RWPE1 (cell line): ENCODE results near the gene ZNF546.

ENCODE experiments used
- CTCF ChIA-PET: fragments of 350-600 bp; sonication (Branson Sonifier 250); formaldehyde crosslinking; extraction: SDS; loops from one replicate; lab custom pipeline; 2021; lab: Yijun Ruan, JAX
- POLR2A ChIA-PET: fragments of 400-600 bp; formaldehyde crosslinking; extraction: SDS; loops from one replicate; lab custom pipeline; 2020; ENCODE audit warnings: antibody characterized with exemption; ENCODE audit not compliant: low non-redundant PET; lab: Yijun Ruan, JAX
- DNase-seq: peaks from one replicate; pipeline ENCODE4 v3.0.0; 2012; ENCODE audit warnings: low spot score
- H3K27ac ChIP-seq: fragments of 450-650 bp; 2 replicates; pipeline ENCODE4 v1.5.1; 2017
- TF ChIP-seq, protein P1 (sequence below): fragments of 450-650 bp; conservative IDR thresholded peaks from 2 replicates; pipeline ENCODE4 v1.5.1; 2017; ENCODE audit warnings: low read depth, mild to moderate bottlenecking

ZNF546 gene

GRCh38 chr19:40053491-40053890, 56.6 kb downstream of the ZNF546 start:
- CTCF ChIA-PET = no interaction called here
- POLR2A ChIA-PET = no interaction called here
- TF ChIP-seq, protein P1, sequence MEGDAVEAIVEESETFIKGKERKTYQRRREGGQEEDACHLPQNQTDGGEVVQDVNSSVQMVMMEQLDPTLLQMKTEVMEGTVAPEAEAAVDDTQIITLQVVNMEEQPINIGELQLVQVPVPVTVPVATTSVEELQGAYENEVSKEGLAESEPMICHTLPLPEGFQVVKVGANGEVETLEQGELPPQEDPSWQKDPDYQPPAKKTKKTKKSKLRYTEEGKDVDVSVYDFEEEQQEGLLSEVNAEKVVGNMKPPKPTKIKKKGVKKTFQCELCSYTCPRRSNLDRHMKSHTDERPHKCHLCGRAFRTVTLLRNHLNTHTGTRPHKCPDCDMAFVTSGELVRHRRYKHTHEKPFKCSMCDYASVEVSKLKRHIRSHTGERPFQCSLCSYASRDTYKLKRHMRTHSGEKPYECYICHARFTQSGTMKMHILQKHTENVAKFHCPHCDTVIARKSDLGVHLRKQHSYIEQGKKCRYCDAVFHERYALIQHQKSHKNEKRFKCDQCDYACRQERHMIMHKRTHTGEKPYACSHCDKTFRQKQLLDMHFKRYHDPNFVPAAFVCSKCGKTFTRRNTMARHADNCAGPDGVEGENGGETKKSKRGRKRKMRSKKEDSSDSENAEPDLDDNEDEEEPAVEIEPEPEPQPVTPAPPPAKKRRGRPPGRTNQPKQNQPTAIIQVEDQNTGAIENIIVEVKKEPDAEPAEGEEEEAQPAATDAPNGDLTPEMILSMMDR = no peak
- DNase-seq = no peak
- H3K27ac ChIP-seq = no peak overlapping the region

GRCh38 chr19:40054632-40055031, 57.8 kb downstream of the ZNF546 start:
- DNase-seq = no peak
- TF ChIP-seq, protein P1 = no peak
- no peak overlapping the region for H3K27ac ChIP-seq
- ChIA-PET POLR2A (no interaction called here), CTCF (no interaction called here)

GRCh38 chr19:40055049-40055448, 58.2 kb downstream of the ZNF546 start:
- CTCF ChIA-PET = no interaction called here
- DNase-seq = no peak
- H3K27ac ChIP-seq = 0 out of 2 replicates have a peak overlapping the region, but pooled peaks have one; percentile 66
- POLR2A ChIA-PET = interaction anchor here (0.8 kb wide), 1 partner anchor 85 kb away, joined by 3 read pairs; no protein-coding TSS in a partner anchor
- TF ChIP-seq, protein P1 = no peak

DNA sequence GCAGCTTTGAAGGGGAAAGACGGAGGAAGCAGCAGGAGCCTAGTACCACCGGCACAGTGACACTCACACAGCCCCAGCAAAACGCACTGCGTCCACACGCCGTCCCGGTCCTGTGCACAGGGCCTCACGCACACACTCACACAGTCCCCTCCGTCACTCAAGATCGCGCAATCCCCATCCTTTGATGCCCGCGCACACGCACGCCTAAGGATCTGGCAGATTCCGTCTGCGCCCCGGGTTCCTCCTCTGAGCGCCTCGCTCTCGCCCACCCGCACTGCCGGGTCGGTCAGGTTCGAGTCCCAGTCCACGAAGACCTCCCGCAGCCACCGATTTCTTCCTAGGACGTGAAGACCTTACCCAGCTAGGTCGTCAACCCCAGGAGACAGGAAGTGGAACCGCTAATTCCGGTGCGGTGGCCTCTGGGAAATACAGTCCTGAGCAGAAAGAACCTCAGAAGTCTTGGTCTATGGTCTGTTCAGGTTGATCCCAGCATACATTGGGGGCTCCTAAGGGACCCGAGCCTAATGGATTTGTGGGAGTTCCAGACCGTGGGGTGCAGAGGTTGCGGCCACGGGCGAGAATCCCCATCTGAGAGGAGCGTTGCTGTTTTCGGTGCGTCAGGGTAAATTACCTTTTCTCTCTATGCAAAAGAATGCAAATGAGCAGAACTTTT, 59.1 kb downstream of the ZNF546 start, which contains the start of gene ZNF780B:
Gene ZNF780B, minus strand, starts transcription at position 400 of the 673 bp plus-strand sequence. CDS start 5,899 bp downstream, outside the sequence.
- H3K27ac ChIP-seq = peak within 1 kb of the TSS; percentile 66
- POLR2A ChIA-PET = interaction anchor here (0.8 kb wide), 1 partner anchor 86 kb away, joined by 3 read pairs; no protein-coding TSS in a partner anchor
- DNase-seq = peak; percentile 63
- TF ChIP-seq, protein P1 = no peak
- CTCF ChIA-PET = interaction anchor here (1.2 kb wide), 1 partner anchor 22 kb away, joined by 8 read pairs; no protein-coding TSS in a partner anchor

DNA sequence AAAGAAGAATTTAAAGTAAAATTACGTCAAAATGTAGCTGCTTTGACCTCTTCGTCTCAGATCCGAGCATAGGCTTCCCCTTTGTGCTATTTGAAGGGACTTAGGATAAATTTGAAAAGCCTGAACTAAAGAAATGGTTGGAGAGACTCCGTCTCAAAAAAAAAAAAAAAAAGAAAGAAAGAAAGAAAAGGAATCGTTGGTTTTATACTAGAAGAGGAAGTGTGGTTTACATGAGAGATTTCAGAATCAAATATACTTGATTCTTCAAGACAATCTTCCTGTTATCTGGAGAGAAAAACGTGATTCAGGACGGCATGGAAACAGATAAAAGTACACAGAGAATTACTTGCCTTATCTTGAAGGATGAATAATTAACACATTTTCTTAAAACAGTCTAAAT, 59.6 kb downstream of the ZNF546 start:
- CTCF ChIA-PET = interaction anchor here (0.7 to 1.2 kb wide), 2 partner anchors 21 to 1516 kb away, joined by 3 to 8 read pairs; no protein-coding TSS in a partner anchor
- TF ChIP-seq, protein P1 = no peak
- no peak for DNase-seq
- POLR2A ChIA-PET = no interaction called here
- H3K27ac ChIP-seq = peak overlapping the region; percentile 66; the same call in 1 of the 2 replicates

DNA sequence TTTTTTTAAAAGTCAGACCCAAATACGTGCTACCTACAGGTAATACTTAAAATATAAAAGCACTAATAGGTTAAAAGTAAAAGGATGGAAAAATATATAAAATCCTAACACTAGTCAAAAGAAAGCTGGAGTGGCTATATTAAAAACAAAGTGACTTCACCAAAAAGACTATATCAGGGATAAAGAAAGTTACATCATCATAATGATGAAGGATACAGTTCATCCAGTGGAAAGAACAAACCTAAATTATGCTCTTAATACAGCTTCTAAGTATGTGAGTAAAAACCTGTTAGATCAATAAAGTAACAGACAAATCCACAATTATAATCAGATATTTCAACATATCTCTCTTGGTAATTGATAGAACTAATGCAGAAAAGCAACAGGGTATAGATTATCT, 60.3 kb downstream of the ZNF546 start:
- TF ChIP-seq, protein P1 = no peak
- ChIA-PET CTCF (interaction anchor here (0.7 kb wide), 1 partner anchor 1515 kb away, joined by 3 read pairs; no protein-coding TSS in a partner anchor), POLR2A (no interaction called here)
- no peak for DNase-seq
- H3K27ac ChIP-seq = no peak overlapping the region
